ELR (cell line): ENCODE results near the gene LRRIQ1.
A peak's percentile ranks its signal among the peaks of the same experiment; 100 is the strongest.
"Not testable (repeated sequence)": the region's sequence is repeated elsewhere in the genome, so short reads cannot be mapped to it uniquely, and the experiment has no call there.

Experiments used
- DNase-seq: peaks from one replicate; pipeline ENCODE4 v3.0.0-alpha.2; 2015; ENCODE audit warnings: low read depth

The LRRIQ1 gene

DNA sequence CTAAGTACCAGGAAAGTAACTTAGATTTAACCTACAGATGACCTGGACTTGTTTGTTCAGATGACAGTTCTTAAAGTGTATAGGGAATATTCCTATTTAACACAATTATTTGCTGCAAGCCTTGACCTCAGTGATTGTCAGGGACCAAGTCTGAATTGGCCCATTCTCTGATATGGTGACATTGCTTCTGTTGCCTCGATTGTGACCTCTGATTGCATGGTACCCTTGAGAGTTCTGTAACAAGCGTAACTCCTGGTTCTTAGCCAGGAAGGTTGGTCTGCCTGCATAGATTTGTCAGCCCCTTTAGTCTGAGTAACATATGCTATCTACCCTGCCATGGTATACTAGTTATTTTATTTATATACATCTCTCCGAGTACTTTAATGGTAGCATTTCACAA, 150.1 kb downstream of the LRRIQ1 start:
- DNase-seq = no peak

DNA sequence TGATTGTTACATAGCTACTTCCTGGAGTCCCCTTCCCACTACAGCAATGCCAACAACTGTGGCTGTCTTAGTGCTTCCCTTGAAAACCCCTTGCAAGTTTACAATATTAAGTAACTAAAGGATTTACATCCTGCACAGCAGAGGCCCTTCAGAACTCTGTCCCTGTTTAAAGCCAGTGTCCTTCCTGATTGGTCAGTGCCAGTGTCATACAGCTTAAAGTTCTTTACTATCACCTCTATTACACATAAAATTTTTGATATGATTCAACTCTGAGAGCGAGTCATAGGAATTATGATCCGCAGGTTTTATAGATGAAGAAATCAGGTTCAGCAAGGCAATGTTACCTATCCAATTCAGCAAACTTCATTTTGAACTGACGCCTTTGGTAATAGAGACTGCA, 152.5 kb downstream of the LRRIQ1 start:
- no peak for DNase-seq

DNA sequence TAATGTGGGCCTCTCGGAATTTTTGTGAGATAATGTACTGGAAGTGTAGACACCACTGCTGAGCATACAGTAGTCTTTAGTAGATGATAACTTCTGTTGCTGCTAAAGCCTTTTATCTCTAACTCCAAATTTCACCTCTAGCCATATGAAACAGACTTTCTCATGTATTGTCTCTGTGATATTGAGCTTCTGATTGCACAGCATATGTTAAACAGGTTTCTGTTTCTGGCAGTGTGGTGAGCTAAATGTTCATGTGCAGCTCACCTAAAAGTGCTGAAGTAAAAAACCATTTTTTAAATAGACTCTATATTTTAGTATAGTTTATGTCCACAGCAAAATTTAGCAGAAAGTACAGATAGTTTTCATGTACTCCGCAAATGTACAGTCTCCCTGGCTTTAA, 154.6 kb downstream of the LRRIQ1 start:
- no peak for DNase-seq

DNA sequence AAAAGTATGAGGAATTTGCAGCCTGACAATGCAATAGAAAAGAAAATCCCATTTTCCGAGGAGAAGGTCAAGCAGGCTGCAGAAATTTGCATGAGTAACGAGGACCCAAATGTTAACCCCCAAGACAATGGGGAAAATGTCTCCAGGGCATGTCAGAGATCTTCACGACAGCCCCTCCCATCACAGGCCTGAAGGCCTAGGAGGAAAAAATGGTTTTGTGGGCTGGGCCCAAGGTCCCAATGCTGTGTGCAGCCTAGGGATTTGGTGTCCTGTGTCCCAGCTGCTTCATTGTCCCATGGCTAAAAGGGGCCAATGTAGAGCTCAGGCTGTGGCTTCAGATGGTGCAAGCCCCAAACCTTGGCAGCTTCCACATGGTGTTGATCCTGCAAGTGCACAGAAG, 167.7 kb downstream of the LRRIQ1 start:
- DNase-seq = not testable (repeated sequence)

DNA sequence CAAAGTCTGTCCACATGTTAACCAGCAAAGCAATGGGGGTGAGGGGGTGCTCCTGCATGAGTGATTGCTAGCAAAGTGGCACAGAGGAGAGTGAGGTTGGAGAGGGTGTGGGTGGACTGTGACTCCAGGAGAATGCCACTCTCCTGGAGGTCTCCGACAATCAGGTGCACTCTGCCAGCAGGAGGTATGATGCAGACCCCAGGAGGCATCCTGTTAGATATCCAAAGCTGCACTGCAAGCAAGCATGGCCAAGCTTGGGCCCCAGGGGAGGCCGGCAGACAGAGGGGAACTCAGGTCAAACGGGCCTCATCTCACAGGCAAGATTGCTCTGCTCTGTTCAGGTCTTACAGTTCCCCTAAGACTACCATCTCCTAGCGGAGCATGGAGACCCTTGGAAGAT, 170.4 kb downstream of the LRRIQ1 start:
- DNase-seq = no peak

DNA sequence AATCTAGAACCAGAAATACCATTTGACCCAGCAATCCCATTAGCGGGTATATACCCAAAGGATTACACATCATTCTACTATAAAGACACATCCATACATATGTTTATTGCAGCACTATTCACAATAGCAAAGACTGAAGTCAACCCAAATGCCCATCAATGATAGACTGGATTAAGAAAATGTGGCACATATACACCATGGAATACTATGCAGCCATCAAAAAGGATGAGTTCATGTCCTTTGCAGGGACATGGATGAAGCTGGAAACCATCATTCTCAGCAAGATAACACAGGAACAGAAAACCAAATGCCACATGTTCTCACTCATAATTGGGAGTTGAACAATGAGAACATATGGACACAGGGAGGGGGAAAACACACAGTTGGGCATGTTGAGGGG, 188.2 kb downstream of the LRRIQ1 start:
- DNase-seq = not testable (repeated sequence)

DNA sequence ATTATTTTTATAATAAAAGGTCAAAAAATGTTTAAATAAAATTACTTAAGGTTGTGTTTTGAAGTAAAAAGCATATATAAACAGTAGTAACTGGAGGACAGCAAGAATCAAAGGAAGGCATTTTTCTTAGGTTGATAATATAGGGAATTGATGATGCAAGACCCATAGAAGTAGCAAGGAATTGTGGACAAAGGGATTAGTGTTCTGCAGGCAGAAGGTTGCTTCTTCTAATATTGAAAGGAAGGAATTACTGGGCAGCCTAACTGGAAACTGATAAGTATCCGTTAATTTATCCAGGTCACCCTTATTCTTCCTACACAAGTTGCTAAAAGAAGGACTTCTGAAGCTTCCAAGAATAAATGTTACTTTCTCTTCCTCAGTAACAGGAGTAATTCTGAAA, 189.3 kb downstream of the LRRIQ1 start:
- DNase-seq = no peak

DNA sequence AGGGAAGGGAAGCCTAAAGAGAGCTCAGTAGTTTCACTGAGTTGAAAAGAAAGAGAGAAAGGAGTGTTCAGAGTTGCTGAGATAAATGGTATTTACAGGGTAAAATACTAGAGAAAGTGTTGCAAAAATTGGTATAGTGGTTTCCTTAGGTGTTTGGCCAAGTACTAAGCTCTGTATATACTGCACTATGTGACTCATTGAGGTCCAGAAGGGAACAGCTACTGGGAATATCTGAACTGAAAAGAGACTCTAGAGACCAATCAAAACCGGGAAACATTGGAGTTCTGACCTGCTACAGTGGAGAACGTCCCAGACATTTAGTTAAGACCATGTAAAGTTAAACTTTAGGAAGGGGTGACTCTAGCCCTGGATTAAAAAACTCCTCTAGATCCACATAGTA, 201.2 kb downstream of the LRRIQ1 start:
- DNase-seq = peak; percentile 7

DNA sequence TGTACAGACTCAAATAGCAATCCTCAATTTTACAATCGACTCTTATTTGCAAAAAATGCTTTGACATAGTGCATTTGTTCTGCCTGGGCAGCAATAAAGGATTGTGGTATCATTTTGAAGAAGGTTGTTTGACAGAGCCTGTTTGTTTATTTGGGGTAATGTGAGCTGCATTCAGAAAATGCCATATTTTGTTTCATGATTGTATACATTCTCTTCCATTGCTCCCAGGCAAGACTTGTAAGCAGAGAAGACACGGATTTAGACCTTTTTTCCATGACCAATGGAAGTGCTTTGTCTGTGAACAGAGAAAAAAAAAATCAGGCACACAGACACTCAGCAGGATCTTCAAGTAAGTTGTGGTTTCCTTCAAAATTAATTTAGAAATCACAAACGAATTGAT, 208.4 kb downstream of the LRRIQ1 start:
- DNase-seq = no peak

DNA sequence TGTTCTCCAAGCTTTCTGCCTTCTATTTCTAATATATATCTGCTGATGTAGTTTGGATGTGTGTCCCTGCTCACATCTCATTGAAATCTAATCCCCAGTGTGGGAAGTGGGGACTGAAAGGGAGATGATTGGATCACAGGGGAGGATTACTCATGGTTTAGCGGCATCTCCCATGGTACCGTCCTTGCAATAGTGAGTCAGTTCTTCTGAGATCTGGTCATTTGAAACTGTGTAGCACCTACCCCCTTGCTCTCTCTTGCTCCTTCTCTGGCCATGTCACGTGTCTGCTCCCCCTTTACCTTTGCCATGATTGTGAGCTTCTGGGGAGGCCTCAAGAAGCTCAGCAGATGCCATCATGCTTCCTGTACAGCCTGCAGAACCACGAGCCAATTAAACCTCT, 217.7 kb downstream of the LRRIQ1 start:
- DNase-seq = peak; percentile 15

DNA sequence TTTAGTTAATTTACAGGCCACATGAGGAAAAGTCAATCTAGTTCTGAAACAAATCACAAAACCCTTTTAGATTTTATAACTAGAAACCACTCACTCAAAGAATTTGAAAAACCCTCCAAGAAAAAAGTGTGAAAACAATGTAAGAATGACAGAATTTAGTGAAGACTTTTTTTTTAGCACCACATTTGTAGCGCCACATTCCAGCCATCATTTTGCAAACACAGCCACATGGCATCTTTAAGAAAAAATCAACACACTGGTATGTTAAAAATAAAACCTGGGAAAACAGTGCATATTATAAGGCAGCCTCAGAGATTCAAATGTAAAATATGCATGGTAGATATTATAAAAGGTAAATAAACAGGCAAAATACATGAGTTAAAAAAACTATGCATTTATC, 221.5 kb downstream of the LRRIQ1 start:
- no peak for DNase-seq

DNA sequence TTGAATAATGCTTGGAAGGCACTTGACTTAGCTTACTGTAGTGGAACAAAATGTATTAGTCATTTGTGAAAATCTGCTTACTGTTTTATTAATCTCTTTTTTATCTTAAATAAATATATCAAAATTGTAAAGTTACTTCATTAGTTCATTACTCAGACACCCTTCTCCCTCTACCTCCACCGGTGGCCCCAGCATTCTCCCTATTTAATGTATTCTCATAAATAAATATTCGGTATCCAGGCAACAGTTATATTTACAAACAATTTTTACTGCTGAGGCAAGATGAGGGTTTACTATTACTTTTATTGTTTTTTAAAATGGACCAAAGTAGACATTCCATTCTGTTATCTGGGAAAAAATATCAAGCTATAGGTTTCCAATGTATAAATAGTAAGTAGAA, 224.3 kb downstream of the LRRIQ1 start:
- DNase-seq = no peak

DNA sequence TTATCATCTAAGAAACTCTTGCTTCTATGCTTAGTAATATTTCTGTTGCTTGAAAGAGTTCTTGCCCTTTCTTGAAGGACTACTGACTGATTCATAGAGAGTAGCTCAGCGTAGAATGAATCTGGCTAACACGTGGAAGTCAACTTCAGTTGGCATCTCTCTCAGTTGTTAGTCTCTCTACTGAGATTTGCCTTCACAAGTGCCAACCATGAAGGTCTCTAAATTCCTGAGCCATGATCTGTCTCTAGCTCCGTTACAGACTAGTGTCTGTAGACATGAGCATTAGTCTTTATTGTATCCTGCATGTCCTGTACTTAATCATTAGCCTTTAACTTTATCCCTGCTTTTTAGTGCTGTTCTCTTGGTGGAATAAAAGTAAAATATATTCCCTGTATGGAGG, 224.7 kb downstream of the LRRIQ1 start:
- DNase-seq = peak; percentile 24

DNA sequence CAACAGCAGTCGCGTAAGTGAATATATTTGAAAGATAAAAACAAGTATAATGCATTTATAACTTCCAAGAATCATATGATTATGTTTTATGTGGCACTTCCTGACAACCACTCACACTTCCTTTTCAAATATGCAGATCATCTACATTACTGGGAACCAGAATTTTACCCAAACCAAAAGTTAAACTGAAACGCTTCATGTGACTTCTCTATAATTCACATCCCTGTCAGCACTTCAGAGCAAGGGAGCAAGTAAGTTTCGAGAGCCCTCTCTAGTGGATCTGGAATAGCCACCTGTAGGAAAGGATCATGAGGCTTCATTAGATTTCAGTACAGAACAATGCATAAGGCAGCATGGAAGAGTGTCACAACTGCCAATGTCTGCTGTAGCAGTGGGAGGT, 230.2 kb downstream of the LRRIQ1 start:
- DNase-seq = no peak

DNA sequence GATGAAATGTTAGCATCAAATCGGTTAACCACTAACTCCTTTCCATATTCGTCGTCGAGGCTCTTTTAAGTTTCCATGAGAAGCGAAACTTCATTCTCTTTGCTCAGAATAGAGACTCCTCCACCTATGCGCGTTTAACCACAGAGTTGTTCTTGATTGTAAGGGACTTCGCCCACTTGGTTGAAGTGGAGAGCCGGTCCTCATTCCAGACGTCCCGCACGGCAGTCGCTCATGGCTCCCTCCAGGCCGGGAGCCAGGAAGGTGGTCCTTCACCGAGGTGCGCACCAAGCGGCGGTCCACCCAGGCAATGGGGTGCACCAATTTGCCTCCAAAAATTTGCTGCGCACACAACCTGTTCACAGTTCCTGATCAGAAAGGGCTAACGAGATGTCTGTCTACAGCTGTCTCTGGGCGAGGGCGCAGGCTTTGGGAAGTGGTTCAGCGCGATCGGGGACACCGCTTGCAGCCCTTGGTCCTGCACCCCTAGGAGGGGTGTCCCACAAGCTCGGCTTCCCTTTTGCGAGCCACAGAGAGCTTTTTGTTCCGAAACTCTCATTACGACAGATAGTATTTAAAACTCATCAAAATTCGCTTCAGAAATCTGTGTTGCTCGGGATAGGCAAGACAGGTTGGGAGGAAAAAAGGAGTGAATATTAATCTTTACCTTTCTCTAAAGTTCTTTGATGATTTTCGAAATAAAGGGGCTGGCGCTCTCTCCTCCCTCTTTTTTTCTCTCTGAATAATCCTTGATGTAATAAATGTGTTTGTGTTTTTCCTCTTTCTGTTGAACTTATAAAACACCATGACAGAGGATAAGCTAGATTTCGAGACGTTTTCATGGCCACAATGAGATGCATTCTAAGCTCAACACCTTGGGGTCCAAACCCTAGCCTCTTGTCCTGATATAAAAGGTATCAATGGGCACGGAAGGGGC, 237.5 kb downstream of the LRRIQ1 start:
- peak; percentile 5 for DNase-seq

DNA sequence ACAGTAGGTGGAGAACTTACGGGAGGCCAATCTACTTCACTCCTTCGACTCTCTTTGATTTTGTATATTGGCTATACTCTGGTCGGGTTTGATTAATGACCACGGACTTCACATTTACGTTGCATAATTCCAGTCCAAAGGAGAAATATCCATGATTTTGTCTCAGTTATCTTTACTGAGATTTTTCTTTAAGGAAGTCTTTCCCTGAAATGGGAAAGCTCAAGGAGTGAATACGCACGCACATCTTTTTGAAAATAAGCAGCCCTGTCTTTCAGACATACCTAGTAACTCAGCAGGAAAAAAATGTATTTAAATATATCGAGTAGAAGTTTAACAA, 238.1 kb downstream of the LRRIQ1 start:
- no peak for DNase-seq

DNA sequence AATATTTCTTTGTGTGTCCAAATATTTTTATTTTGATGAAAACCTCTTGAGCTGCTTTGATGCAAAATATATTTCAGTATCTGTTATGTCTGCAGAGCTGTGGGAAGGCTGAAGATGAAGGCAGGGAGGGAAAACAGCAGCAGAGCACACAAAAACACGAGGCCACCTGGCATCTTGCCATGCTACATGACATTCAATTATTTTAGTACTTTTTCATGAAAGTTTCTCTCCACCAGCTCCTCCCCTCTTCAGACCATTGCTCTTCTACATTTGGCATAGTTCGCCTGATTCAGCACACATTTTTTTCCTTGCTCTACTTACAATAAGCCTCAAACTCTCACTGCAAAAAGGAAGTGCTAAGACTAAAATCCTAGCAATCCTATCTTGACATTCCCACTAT, 239.2 kb downstream of the LRRIQ1 start:
- no peak for DNase-seq

DNA sequence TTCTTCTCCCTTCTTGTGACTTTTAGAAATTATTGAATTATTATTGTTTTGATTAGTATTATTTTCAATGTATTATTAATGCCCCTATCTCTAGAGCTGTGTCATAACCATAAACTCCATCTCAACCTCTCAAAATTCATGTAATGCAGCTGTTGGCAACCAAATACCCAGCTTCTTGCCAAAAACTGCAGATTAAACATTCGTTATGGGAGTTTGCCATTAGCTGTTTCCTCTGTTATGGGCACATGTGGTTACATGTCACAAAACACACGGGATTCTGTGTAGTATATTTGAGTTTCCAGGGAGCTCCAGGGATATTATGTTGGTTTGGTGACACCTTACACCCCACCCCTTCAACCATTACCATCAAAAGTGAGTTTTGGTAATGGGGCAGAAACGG, 241.0 kb downstream of the LRRIQ1 start:
- no peak for DNase-seq

DNA sequence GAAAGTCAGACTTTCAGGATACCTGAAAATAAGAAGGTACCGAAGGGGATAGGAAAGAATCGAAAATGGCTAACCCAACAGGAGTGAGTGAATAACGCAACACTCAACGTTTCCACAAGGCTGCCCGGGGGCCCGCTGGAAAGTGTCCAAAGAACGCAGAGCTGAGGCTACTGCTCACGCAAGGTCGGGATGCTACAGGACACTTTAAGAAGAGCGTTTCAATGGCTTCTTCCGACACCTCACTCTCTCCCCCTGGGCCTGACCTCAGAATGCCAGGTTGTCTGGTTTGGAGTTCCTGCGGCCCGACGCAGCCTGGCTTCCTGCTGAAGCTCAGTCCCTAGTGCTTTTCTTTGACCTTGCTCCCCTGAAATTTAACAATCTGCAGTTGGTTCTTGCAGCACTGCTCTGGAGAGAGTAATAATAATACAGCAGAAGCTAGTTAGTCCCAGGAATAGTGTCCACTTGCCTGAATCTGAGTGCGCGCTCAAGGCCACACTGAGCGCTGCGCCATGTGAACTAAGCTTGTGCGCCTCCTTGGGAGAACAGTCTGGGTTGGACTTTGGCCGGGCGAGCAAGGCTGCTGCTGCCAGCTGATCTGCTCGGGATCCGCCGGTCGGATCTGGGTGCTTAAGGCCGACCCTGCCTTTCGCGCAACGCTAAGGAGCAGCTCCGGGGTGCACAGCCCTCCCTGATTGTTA, 241.9 kb downstream of the LRRIQ1 start:
- DNase-seq = no peak

DNA sequence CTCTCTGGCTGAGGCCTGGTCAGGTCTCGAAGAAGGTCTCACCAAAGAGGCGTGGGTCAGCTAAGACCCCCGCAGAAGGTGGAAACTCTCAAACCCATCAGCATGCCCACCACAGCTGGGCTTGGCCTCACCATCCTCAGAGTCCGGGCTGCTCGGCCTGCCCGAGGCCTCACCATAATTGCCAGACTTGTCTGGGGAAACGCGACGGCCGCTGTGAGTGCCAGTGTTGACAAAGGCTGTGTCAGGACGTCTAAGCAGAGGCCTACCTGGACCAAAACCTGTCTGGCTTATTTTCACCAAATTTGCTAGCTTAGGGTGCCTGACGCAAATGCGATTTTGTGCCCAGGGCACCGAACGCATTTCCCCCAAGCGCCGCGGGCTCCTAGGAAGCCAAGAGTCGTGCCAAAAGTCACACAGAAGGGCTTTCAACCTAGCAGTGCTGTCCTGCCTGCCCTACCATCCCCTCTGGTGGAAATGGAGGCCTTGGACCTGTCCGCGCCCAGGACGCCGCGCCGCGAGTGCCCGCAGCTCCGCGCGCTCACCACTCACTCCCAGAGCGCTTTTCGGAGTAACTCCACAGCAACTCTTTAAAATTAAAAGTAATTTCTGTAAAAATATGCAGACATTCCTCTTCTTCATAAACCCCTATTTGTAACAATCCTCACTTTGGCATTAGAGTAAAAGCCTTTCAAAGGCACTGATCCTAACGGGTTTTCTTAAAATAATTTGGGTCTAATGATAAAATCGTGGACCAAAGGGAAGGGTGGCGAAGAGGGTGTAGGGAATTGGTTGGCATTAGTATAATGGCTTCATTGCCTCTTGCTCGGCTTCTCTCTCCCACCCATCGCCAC, 242.7 kb downstream of the LRRIQ1 start:
- no peak for DNase-seq

DNA sequence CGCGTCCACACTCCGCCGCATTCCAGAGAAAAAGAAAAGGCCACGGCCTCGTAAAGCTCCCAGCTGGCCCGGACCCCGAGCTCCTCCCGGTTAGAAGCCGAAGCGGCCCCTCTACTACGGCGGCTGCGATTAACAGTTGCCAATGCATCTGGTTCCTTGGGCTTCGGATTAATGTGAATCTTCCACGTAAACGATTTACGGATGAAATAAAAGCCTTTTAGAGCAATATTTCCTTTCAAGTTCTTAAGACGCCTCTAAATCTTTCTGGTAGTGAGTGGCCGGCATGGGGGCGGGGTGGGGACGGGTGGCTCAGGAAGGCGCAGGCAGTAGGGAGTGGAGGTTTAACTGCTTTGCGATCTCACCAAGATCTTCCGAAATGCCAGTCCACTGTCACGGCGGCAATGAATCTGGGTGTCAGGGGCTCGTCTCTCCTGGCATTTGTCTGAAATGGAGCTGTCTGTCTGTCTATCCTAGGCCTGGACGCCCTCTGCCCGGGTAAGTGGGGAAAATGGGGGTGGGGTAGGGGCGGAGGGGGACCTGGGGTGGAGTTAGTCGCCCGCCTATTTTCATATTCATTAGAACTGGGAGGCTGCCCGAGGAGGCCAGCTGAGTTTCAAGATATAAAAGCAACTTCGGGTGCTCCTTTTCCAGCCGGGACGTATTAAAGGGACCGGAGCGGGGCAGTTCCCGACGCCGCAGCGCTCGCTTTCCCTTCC, 243.5 kb downstream of the LRRIQ1 start:
- DNase-seq = no peak
